ENCODE data around the gene ANKRD22. TPM values are rescaled to one million over a fixed set of nuclear protein-coding genes. Genes with fewer than 3 reads are reported as not detected.

The ANKRD22 gene
- total and polyA plus RNA-seq, 2 donors (not counting 3 experiments of a cell fraction or from before 2014, with no cell fraction given) = not detected

DNA sequence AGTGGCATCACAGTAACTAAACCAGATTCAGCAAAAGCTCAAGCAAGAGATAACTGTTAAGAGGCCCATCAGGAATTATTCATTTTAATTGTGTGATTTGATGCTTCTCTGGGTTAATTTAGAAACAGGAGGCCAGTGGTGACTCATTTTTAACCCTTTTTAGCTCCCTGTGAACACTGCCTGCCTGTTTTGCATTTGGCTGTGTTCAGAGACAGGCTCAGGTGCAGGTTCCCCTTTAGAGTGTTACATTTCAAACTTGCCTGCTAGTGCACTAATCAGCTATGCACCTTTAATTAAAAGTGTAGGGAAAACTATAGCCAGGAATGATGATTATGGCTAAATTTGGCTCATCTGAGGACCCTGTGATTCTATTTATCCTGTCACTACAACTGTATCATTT is 34.9 kb upstream of the ANKRD22 start:
- DNase-seq (ENCODE audit: low read depth, low spot score) = no peak
- Histone ChIP-seq H4K20me1 (replicated peaks; ENCODE audit: control insufficient read depth, extremely low read depth, insufficient read depth, low read length) (no peaks in the 10 kb centered on the region), H3K27me3 (ENCODE audit: control insufficient read depth in 2 of 2, insufficient read depth in 2 of 2, low read length in 2 of 2) (no peaks in the 10 kb centered on the region), H3K27ac (ENCODE audit: insufficient read depth, low read depth, low read length) (no peak overlapping the region), H3K79me2 (ENCODE audit: control insufficient read depth, insufficient read depth, low read length) (no peaks in the 10 kb centered on the region), H3K4me2 (ENCODE audit: insufficient read depth, low read length) (no peak overlapping the region), H3K4me1 (ENCODE audit: control insufficient read depth, extremely low read depth, insufficient read depth, low read length) (peaks cover 18% of the 10 kb centered on the region), H3K36me3 (ENCODE audit: control insufficient read depth in 2 of 2, extremely low read depth in 1 of 2, insufficient read depth in 2 of 2, low read length in 2 of 2) (no peaks in the 10 kb centered on the region), H3K4me3 (replicated peaks in 1 of 3; ENCODE audit: insufficient read depth in 1 of 3, low read depth in 1 of 3, low read length in 3 of 3) (no peak overlapping the region), H3K9ac (replicated peaks; ENCODE audit: extremely low read depth, insufficient read depth, low read length) (no peak overlapping the region), H2AFZ (ENCODE audit: low read depth, low read length) (no peak overlapping the region), H3K9me3 (replicated peaks; ENCODE audit: control insufficient read depth, insufficient read depth, low read length) (no peaks in the 10 kb centered on the region), H3K9me1 (replicated peaks; ENCODE audit: control insufficient read depth, extremely low read depth, insufficient read depth, low read length) (no peaks in the 10 kb centered on the region)
- intact Hi-C loops (cut with micrococcal nuclease) = loop anchor here (10.0 kb wide), 2 partner anchors 732 to 1932 kb away; partner anchors contain the start of genes MMRN2 and SNCG
- dilution Hi-C loops (cut with MboI; ENCODE audit: extremely low pct_ligation_motif_present, low sequenced_read_pairs) = no loop called here
- POLR2A ChIA-PET = no interaction called here
- CTCF ChIA-PET = interaction anchor here (1.7 kb wide), 1 partner anchor 15 kb away, joined by 8 read pairs; no protein-coding TSS in a partner anchor
- FAIRE-seq = no peak
- no TSS peak for BruUV-seq (replicated peaks)
- TF ChIP-seq MYC (IDR thresholded peaks at IDR 0.05; ENCODE audit: low read depth, low read length) = no peak
- no peak for TF ChIP-seq POLR2A (IDR thresholded peaks at IDR 0.05; ENCODE audit: low read depth, low read length)
- TF ChIP-seq JUN (IDR thresholded peaks at IDR 0.05; ENCODE audit: borderline replicate concordance, insufficient read depth, insufficient read length, low read depth) = no peak
- TF ChIP-seq, protein P1, sequence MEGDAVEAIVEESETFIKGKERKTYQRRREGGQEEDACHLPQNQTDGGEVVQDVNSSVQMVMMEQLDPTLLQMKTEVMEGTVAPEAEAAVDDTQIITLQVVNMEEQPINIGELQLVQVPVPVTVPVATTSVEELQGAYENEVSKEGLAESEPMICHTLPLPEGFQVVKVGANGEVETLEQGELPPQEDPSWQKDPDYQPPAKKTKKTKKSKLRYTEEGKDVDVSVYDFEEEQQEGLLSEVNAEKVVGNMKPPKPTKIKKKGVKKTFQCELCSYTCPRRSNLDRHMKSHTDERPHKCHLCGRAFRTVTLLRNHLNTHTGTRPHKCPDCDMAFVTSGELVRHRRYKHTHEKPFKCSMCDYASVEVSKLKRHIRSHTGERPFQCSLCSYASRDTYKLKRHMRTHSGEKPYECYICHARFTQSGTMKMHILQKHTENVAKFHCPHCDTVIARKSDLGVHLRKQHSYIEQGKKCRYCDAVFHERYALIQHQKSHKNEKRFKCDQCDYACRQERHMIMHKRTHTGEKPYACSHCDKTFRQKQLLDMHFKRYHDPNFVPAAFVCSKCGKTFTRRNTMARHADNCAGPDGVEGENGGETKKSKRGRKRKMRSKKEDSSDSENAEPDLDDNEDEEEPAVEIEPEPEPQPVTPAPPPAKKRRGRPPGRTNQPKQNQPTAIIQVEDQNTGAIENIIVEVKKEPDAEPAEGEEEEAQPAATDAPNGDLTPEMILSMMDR (IDR thresholded peaks at IDR 0.05; ENCODE audit: extremely low read depth in 1 of 2, insufficient read depth in 1 of 2, low read depth in 1 of 2, low read length in 2 of 2) = no peak
- TF ChIP-seq EZH2 (IDR thresholded peaks at IDR 0.05; ENCODE audit: borderline replicate concordance, low read depth, low read length, severe bottlenecking) = no peak
- TF ChIP-seq, protein P2, sequence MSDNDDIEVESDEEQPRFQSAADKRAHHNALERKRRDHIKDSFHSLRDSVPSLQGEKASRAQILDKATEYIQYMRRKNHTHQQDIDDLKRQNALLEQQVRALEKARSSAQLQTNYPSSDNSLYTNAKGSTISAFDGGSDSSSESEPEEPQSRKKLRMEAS (IDR thresholded peaks at IDR 0.05; ENCODE audit: insufficient read depth, insufficient read length) = no peak
- TF ChIP-seq FOS (IDR thresholded peaks at IDR 0.05; ENCODE audit: borderline replicate concordance, insufficient read depth, low read length) = no peak
- TF ChIP-seq POLR2AphosphoS5 (IDR thresholded peaks at IDR 0.05; ENCODE audit: insufficient read depth, low read depth, low read length) = no peak
